Activated T-cell treated with anti-CD3 and anti-CD28 coated beads, Interleukin-2, amount 50 U/mL, for 4 hours (primary cell): Measurements from ENCODE around the gene MAP4. TPM values are rescaled to one million over a fixed set of nuclear protein-coding genes. Genes with fewer than 3 reads are reported as not detected.
A peak's percentile ranks its signal among the peaks of the same experiment; 100 is the strongest.
"Not testable (repeated sequence)": the region's sequence is repeated elsewhere in the genome, so short reads cannot be mapped to it uniquely, and the experiment has no call there.

Source experiments
- ATAC-seq, 2 donors: fragments of 200-7000 bp; cut with Tn5 transposase; one replicate each; pipeline ENCODE4 v1.10.0; 2021
- DNase-seq: peaks from one replicate; pipeline ENCODE4 v3.0.0-alpha.2; 2020
- H3K27me3 Mint-ChIP-seq: one replicate; pipeline ENCODE4 v1.8.0; 2021; ENCODE audit warnings: low read depth, mixed read lengths
- H3K36me3 Mint-ChIP-seq: one replicate; pipeline ENCODE4 v1.8.0; 2022; ENCODE audit warnings: mixed read lengths; ENCODE audit not compliant: insufficient read depth
- H3K4me1 Mint-ChIP-seq: one replicate; pipeline ENCODE4 v1.8.0; 2021; ENCODE audit warnings: low read depth, mixed read lengths
- H3K4me3 Mint-ChIP-seq: one replicate; pipeline ENCODE4 v1.8.0; 2021; ENCODE audit warnings: mild to moderate bottlenecking, moderate library complexity, mixed read lengths
- H3K9me3 Mint-ChIP-seq: one replicate; pipeline ENCODE4 v1.8.0; 2021; ENCODE audit warnings: mixed read lengths
- total RNA-seq, 3 donors: library from RNA; stranded (reverse); gene quantifications; one replicate each; pipeline ENCODE4 v1.2.1, GENCODE V29; 2021

MAP4 gene
- total RNA-seq, 3 donors from 2014 or later: 78.6 to 100 (median 90.3) TPM

- DNase-seq: no peak
- ATAC-seq: no peak
- Mint-ChIP-seq H3K27me3 (no peaks in the 10 kb centered on the region), H3K36me3 (peaks cover 11% of the 10 kb centered on the region), H3K4me1 (no peaks in the 10 kb centered on the region), H3K9me3 (no peaks in the 10 kb centered on the region), H3K4me3 (no peak overlapping the region)
Observed at GRCh38 chr3:47849699-47850563, 166.3 kb downstream of the MAP4 start.

- ATAC-seq: no peak
- Mint-ChIP-seq H3K4me3 (no peak overlapping the region), H3K36me3 (peaks cover 17% of the 10 kb centered on the region), H3K27me3 (no peaks in the 10 kb centered on the region), H3K4me1 (no peaks in the 10 kb centered on the region), H3K9me3 (no peaks in the 10 kb centered on the region)
- no peak for DNase-seq
Observed at GRCh38 chr3:47849186-47849698, 167.0 kb downstream of the MAP4 start.

GRCh38 chr3:47848599-47849117, 167.6 kb downstream of the MAP4 start:
- H3K9me3 Mint-ChIP-seq: no peaks in the 10 kb centered on the region
- H3K4me3 Mint-ChIP-seq: no peak overlapping the region
- H3K4me1 Mint-ChIP-seq: no peaks in the 10 kb centered on the region
- H3K36me3 Mint-ChIP-seq: peaks cover 23% of the 10 kb centered on the region
- H3K27me3 Mint-ChIP-seq: no peaks in the 10 kb centered on the region
- DNase-seq (no peak), ATAC-seq (no peak)

DNA sequence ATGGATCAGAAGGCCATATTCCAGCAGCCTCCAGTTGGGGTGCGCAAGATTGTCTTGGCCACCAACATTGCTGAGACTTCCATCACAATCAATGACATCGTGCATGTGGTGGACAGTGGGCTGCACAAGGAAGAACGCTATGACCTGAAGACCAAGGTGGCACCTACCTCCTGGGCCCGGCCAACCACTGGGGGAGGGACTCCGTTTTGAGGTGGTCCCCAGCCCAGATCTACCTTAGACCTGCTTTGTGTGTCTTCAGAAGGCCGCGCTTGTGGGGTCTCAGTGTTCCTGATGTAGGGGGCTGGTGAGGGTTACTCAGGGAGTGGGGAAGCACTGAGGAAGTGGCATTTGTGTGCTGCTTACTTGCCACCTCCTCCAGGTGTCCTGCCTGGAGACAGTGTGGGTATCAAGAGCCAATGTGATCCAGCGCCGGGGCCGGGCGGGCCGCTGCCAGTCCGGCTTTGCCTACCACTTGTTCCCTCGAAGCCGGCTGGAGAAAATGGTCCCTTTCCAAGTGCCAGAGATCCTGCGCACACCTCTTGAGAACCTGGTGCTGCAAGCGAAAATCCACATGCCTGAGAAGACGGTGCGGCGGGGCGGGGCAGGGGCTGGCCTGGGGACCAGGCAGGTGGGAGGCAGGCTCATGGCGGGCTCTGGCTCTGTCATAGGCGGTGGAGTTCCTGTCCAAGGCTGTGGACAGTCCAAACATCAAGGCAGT, 168.3 kb downstream of the MAP4 start:
- ATAC-seq (no peak), DNase-seq (no peak)
- Mint-ChIP-seq H3K9me3 (no peaks in the 10 kb centered on the region), H3K4me1 (no peaks in the 10 kb centered on the region), H3K27me3 (no peaks in the 10 kb centered on the region), H3K4me3 (no peak overlapping the region), H3K36me3 (peaks cover 23% of the 10 kb centered on the region)

DNA sequence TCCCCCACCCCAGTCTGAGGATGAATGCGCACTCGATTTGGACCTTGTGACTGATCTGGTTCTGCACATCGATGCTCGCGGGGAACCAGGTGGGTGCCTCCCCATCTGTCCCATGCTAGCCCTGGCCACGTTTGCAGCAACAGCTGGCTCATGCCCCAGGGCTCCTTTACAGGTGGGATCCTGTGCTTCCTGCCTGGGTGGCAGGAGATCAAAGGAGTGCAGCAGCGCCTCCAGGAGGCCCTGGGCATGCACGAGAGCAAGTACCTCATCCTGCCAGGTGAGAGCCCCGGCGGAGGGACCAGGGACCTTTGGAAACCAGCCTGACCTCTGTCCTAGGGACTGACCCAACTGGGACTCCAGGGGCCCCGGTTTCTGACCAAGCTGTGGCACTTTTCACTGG, 169.0 kb downstream of the MAP4 start:
- Mint-ChIP-seq H3K4me1 (no peaks in the 10 kb centered on the region), H3K36me3 (peaks cover 26% of the 10 kb centered on the region), H3K4me3 (no peak overlapping the region), H3K27me3 (no peaks in the 10 kb centered on the region), H3K9me3 (no peaks in the 10 kb centered on the region)
- DNase-seq (no peak), ATAC-seq (no peak)

GRCh38 chr3:47846880-47847248, 169.4 kb downstream of the MAP4 start:
- H3K4me3 Mint-ChIP-seq: no peak overlapping the region
- no peak for DNase-seq
- no peak for ATAC-seq
- H3K36me3 Mint-ChIP-seq: peaks cover 26% of the 10 kb centered on the region
- no peaks in the 10 kb centered on the region for H3K27me3 Mint-ChIP-seq
- no peaks in the 10 kb centered on the region for H3K4me1 Mint-ChIP-seq
- no peaks in the 10 kb centered on the region for H3K9me3 Mint-ChIP-seq

DNA sequence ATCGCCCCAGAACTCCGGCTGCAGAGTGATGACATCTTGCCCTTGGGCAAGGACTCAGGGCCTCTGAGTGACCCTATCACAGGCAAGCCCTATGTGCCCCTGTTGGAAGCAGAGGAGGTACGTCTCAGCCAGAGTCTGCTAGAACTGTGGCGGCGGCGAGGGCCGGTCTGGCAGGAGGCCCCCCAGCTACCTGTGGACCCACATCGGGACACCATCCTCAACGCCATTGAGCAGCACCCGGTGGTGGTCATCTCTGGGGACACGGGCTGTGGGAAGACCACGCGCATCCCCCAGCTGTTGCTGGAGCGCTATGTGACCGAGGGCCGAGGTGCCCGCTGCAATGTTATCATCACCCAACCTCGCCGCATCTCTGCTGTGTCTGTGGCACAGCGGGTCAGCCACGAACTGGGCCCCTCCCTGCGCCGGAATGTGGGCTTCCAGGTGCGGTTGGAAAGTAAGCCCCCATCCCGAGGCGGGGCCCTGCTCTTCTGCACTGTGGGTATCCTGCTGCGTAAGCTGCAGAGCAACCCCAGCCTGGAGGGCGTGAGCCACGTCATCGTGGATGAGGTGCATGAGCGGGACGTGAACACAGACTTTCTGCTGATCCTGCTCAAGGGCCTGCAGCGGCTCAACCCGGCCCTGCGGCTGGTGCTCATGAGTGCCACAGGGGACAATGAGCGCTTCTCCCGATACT, 169.9 kb downstream of the MAP4 start:
- no peak for ATAC-seq
- H3K27me3 Mint-ChIP-seq: no peaks in the 10 kb centered on the region
- H3K4me1 Mint-ChIP-seq: no peaks in the 10 kb centered on the region
- peaks cover 30% of the 10 kb centered on the region for H3K36me3 Mint-ChIP-seq
- no peak for DNase-seq
- no peak overlapping the region for H3K4me3 Mint-ChIP-seq
- H3K9me3 Mint-ChIP-seq: no peaks in the 10 kb centered on the region

DNA sequence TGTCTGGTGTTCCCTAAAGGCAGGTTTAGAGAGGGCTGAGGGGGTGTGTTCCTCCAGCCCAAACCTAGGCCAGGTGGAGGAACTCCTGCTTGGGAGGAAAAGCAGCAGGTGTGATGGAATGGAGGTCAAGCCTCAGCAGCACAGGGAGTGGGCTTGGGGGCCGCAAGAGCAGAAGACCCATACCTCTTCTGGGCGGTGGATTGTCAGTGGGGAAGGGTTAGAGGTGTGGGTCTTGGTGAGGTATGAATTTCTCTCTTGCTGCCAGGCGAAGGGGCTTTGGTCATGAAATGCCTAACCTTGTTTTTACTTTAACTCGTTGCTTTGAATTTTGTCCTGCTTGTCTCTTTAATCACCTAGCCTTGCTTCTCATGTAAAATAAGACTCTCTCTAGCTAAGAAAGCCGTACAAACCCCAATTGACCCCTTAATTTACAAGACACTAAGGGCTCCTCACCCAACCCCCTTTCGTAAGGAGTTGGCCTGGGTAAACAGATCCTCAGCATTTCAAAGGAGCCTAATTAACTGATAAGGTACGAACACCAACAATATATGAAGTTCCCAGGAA, 174.3 kb downstream of the MAP4 start:
- no peak for DNase-seq
- Mint-ChIP-seq H3K4me1 (peaks cover 2% of the 10 kb centered on the region), H3K4me3 (no peak overlapping the region), H3K36me3 (peaks cover 37% of the 10 kb centered on the region), H3K9me3 (no peaks in the 10 kb centered on the region), H3K27me3 (no peaks in the 10 kb centered on the region)
- no peak for ATAC-seq

- peaks cover 24% of the 10 kb centered on the region for H3K36me3 Mint-ChIP-seq
- ATAC-seq (no peak), DNase-seq (no peak)
- peaks cover 2% of the 10 kb centered on the region for H3K4me1 Mint-ChIP-seq
- H3K27me3 Mint-ChIP-seq: no peaks in the 10 kb centered on the region
- no peaks in the 10 kb centered on the region for H3K9me3 Mint-ChIP-seq
- H3K4me3 Mint-ChIP-seq: no peak overlapping the region
Observed at GRCh38 chr3:47838503-47838902, 177.7 kb downstream of the MAP4 start.

DNA sequence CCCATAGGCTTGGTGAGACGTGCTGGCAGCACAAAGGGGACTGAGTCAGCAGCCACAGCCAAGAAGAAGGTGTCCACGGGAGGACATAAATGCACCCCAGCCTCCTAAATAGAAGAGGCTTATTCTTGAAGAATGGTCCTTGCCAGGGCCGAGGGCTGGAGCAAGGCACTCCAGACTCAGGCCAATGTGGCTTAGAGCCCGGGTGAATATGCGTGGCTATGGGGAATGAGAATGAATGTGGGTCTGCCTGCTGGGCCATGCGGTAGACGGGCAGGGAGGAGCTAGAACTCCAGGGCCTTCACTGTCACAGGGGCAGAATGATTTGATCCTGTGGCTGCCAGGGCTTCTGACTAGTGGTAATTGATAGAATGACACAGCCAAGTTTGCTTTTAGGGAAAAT, 179.2 kb downstream of the MAP4 start:
- Mint-ChIP-seq H3K4me3 (no peak overlapping the region), H3K27me3 (no peaks in the 10 kb centered on the region), H3K4me1 (peaks cover 2% of the 10 kb centered on the region), H3K9me3 (no peaks in the 10 kb centered on the region), H3K36me3 (peaks cover 26% of the 10 kb centered on the region)
- ATAC-seq: no peak
- no peak for DNase-seq

DNA sequence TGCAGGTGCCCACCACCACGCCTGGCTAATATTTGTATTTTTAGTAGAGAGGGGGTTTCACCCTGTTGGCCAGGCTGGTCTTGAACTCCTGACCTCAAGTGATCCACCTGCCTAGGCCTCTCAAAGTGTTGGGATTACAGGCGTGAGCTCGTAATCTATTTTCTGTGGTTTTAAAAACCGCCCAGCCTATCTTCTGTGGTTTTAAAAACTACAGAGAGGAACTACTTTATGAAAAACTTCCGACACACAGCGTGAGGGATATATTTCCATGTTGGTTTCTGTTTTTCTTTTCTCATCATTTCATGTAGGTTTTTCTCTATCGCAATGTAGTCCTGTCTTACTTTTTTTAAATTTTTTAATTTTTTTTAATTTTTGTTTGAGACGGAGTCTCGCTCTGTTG, 186.7 kb downstream of the MAP4 start:
- H3K27me3 Mint-ChIP-seq, H3K9me3 Mint-ChIP-seq, ATAC-seq, H3K4me3 Mint-ChIP-seq, DNase-seq: not testable (repeated sequence)
- Mint-ChIP-seq H3K36me3 (peaks cover 38% of the 10 kb centered on the region), H3K4me1 (peaks cover 36% of the 10 kb centered on the region)

DNA sequence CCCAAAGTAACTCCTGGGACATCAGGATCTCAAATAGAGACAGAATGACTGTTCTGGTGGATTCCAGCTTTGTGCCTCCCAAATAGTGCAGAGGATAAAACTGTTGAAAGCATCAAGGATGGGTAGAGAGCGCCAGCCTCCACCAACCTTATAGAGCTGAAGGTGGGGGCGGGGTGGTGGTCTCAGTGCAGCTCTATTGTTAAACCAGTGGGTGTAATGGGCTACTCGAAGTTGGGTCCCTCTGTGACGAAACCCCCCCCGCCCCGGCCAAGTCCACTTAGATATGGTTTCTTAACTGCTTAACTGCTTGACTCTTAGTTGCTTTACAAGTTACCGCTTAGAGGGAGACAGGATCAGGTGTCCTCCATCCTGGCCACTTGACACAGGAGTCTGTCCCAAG, 190.6 kb downstream of the MAP4 start:
- DNase-seq: no peak
- H3K27me3 Mint-ChIP-seq: no peaks in the 10 kb centered on the region
- ATAC-seq: no peak
- peaks cover 38% of the 10 kb centered on the region for H3K4me1 Mint-ChIP-seq
- H3K9me3 Mint-ChIP-seq: no peaks in the 10 kb centered on the region
- peaks cover 26% of the 10 kb centered on the region for H3K36me3 Mint-ChIP-seq
- peak overlapping the region; percentile 91 for H3K4me3 Mint-ChIP-seq

GRCh38 chr3:47824541-47825473, 191.4 kb downstream of the MAP4 start:
- no peaks in the 10 kb centered on the region for H3K27me3 Mint-ChIP-seq

More at GRCh38 chr3:47824541-47825473, 191.4 kb downstream of the MAP4 start:
- DNase-seq: peak; percentile 69
- H3K36me3 Mint-ChIP-seq: peaks cover 27% of the 10 kb centered on the region
- peak overlapping the region; percentile 91 for H3K4me3 Mint-ChIP-seq
- no peaks in the 10 kb centered on the region for H3K9me3 Mint-ChIP-seq
- H3K4me1 Mint-ChIP-seq: peaks cover 38% of the 10 kb centered on the region
- peak; percentile 99 to 100 for ATAC-seq
